GM18907 (cell line): ENCODE results near the gene STAT3.
"Not testable (repeated sequence)": the region's sequence is repeated elsewhere in the genome, so short reads cannot be mapped to it uniquely, and the experiment has no call there.

Source experiments
- ATAC-seq: cut with Tn5 transposase; IDR thresholded peaks from one replicate; pipeline ENCODE4 v1.9.1; 2021; ENCODE audit warnings: mild to moderate bottlenecking, moderate library complexity; ENCODE audit not compliant: unreplicated experiment

STAT3 gene

DNA sequence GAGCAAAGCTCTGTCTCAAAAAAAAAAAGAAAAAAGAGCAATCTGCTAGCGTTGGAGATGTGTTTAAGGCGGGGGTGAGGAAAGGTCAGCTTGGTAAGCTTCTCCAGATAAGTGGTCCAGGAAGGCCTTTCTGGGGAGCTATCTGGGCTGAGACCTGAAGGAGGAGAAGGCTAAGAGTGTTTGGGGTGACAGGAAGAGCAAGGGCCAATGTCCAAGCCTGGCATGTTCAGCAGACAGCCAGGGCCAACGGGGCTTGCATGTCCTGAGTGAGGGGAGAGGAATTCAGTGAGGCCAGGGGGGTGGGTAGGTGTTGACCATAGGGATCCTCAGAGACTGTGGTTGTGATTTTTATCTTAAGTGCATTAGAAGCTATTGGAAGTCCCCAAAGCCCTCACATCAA is 84.5 kb downstream of the STAT3 start:
- ATAC-seq = no peak

GRCh38 chr17:42301022-42301421 is 87.2 kb downstream of the STAT3 start:
- ATAC-seq = no peak

DNA sequence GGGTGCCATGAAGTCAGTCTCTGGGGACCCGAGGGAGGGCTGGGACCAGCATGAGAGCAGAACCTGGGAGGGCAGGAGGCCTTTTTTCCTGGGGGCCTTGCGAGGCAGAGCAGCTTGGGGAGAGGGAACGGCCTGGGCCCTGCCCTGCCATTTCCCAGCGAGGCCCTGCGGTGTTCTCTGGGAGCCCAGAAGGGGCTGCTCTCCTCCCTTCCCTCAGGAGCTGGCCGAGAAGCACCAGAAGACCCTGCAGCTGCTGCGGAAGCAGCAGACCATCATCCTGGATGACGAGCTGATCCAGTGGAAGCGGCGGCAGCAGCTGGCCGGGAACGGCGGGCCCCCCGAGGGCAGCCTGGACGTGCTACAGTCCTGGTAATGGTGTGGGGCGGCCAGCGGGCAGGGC is 88.3 kb downstream of the STAT3 start:
- not testable (repeated sequence) for ATAC-seq

GRCh38 chr17:42299361-42299760 is 88.9 kb downstream of the STAT3 start:
- not testable (repeated sequence) for ATAC-seq

GRCh38 chr17:42297775-42298174 is 90.5 kb downstream of the STAT3 start:
- ATAC-seq = not testable (repeated sequence)

DNA sequence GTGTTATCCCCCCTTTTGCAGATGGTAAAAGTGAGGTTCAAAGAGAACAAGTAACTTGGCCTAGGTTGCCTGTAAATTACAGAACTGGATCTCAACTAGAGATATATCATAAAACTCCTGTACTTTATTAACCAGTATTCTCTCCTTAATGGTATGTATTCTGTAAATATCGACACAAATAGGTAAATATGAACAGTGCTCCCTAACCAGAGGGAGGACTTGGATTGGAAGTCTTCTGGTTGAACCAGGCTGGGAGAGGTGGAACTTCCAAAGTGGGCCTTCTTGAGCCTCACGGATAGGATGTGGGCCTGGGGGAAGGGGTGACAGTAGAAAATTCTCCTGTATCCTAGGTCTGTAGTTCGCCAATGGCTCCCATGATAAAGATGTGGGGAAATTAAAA is 92.2 kb downstream of the STAT3 start:
- ATAC-seq = no peak

DNA sequence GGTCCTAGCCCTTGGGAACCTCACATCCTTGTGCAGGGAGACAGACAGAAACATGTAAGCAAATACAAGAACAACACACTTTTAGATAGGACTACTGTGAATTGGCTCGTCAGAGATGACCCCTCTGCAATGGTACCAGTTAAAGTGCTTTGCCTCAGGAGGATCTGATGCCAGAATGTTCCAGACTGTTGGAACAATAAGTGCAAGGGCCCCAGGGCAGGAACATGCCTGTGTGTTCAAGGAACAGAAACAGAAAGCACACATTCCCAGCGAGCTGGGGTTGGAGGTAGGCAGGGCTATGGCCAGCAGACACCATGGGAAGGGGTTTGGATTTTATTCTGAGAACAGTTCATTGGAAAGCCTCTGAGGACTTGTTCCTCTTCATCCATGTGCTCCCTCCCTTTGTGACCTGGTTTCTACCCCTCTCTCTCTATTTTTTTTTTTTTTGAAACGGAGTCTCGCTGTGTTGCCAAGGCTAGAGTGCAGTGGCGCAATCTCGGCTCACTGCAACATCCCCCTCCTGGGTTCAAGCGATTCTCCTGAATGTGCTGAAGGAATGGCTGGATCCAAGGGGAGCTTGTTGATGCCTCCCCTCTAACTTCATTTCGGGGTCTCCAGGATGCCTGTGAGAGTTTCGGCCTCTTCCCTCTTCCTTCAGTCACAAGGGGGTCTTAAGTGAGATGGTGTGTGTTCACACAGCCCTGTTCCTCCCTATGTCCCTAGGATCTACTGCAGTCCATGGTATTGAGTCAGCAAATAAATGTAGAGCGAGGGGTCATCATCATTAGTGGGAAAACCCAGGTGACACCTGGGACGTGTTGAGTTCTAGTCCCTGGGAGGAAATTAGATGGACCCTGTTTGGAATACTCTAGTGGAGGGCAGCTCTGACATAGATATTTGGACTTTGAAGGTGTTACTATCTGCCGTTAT is 93.5 kb downstream of the STAT3 start:
- no peak for ATAC-seq

DNA sequence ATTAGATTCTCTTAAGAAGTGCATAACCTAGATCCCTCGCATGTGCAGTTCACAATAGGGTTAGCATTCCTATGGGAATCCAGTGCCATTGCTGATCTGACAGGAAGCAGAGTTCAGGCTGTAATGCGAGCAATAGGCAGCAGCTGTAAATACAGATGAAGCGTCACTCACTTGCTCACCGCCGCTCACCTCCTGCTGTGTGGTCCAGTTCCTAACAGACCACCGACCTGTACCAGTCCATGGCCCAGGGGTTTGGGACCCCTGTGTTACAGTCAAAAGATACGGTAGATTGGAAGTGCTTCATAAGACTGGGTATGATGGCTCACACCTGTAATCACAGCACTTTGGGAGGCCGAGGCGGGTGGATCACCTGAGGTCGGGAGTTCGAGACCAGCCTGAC is 97.1 kb downstream of the STAT3 start:
- ATAC-seq = no peak

- ATAC-seq = no peak
Measured at GRCh38 chr17:42290577-42290976, 97.7 kb downstream of the STAT3 start.

- no peak for ATAC-seq
Measured at GRCh38 chr17:42289611-42290181, 98.5 kb downstream of the STAT3 start.

DNA sequence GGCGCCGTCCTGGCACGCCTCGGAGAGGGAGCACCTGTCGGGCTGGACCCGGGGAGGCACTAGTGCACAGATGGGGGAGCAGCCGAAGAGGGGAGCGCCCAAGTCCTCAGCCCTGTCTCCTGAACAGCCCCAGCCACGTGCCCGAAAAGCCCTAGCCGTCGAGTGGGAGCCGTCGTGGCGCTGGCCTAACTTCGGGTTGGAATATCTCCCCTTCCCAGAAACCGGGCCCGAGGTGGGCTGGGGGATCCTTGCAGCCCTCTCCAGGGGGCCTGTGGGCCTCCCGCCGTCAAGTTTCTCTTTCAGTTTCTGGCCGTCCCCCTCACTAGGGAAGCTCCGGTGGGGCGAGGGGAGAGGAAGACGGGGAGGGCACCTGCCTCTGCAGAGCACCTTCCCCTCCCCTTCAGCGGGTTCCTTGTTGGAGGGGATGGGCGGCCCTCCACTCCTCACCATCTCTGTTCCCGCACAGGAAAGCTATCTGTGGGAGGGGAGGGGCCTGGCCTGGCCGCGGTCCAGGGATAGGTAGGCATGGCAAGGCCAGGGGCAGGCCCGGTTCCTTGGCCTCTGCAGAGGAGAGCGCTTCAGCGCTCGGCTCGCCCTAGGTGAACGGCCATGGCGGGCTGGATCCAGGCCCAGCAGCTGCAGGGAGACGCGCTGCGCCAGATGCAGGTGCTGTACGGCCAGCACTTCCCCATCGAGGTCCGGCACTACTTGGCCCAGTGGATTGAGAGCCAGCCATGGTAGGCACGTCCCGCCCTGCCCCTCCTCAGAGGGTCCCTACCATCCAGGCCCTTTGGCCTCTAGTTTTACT is 99.2 kb downstream of the STAT3 start:
- no peak for ATAC-seq

- no peak for ATAC-seq
Measured at GRCh38 chr17:42287977-42288802, 100.1 kb downstream of the STAT3 start, which contains the start of gene STAT5A. TSS of gene STAT5A (plus strand) at chr17:42288498. CDS start at chr17:42289412, 914 bp downstream.

GRCh38 chr17:42287305-42287976 is 100.8 kb downstream of the STAT3 start:
- ATAC-seq = no peak

DNA sequence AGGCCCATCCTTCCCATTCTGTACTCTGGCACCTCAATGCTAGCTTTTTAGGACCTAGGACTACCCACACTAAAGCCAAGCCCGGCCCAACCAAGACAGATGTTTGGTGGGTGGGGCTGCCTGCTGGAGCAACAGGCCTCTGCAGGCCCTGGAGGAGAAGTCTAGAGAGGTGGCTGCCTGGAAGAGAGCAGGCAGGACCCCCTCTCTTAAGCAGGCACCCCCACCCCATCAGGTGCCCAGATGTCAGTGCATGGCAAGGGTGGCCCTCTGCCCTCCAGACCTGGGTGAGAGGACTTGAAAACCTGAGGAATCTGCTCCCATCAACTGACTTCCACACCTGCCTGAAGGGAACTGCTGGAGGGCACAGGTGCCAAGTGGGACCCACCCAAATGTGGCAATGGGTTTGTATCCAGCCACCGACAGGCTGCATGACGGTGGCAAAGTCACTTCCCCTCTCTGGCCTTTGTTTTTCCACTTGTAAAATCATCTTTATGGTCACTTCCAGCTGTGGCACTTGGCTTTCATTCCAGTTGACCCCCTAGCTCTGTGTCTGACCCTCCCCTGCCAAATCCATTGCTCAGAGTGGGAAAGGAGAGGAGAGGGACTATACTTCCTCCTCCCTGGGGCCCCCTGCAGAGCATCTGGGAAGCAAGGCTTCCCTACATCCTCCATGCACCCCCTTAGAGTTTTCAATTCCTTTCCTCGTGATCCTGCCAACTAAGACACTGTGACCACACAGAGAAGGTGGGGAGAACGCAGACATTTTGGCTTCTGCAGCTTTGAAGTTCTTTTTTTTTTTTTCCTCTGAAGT is 101.6 kb downstream of the STAT3 start:
- ATAC-seq = no peak

- ATAC-seq = no peak
Measured at GRCh38 chr17:42285346-42286050, 102.7 kb downstream of the STAT3 start.

DNA sequence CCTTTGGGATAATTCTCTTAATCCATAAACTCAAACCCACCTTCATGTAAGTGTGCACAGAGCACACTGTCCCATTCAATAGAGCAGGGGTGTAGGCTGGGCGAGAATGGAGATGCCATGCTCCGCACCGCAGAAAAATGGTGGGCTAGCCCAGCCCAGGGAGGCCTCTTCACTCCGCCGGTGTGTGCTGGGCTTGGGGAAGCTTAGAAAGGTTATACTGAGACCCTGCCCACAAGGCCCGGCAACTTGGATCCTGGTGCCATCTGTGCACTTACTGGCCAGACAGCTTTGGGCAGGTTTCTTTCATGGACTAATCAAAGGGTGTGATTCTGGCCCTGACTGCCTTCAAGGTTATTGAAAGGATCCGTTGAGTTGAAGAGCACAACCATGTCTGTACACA is 103.7 kb downstream of the STAT3 start:
- ATAC-seq = no peak

DNA sequence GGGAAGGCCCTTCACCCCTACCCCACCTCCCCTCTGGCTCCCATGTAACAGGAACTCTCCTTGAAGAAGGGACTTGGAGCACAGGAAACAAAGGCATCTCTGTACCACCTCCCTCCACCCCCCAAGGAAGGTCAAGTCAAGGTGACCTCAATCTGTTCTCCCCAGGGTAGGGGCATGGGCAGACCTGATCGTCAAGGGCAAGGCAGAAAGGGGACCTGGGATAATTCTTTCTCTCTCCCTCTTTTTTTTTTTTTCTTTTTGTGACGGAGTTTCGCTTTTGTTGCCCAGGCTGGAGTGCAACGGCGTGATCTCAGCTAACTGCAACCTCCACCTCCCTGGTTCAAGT is 104.2 kb downstream of the STAT3 start:
- no peak for ATAC-seq

DNA sequence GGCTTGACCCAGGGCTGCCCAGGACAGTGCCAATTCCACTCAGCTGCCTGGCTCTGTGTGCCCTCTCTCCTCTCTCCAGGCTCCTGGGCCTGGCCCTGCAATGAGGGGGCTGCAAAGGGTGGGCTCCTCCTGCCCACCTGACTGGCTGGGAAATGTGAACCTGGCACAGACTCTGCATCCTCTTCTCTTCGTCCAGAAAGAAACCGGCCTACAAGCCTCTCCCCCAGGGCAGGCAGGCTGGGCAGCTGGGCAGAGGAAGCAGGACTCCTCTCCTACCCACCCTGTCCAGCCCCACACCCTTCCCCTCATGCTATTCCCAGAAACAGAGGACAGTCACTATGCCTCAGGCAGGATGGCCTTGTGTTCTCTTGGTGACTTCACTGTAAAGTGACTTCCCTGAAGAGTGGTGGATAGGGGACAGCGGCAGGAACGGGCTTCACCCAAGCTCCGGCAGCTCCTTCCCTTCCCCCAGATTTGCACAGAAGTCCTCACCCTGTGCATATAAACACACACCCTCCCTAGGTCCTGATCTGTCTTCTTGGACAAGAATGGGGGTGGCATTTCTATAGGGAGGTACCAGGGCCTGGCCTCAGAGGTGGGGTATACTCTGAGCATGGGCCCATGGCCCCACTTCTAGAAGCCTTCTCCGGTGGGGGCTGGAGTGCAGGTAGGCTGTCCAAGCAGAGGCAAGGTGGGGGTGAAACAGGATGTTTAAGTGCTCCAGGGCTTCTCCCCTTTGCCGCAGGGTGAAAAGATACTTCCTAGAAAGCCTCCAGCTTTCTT is 104.8 kb downstream of the STAT3 start:
- no peak for ATAC-seq
